EL (cell line): Measurements from ENCODE around the gene CPNE4.
"Not testable (repeated sequence)": the region's sequence is repeated elsewhere in the genome, so short reads cannot be mapped to it uniquely, and the experiment has no call there.

Experiments used
- DNase-seq: peaks from one replicate; pipeline ENCODE4 v3.0.0-alpha.2; 2016

Gene CPNE4

GRCh38 chr3:132016061-132017041 is 18.5 kb downstream of the CPNE4 start:
- DNase-seq = peak; percentile 36

DNA sequence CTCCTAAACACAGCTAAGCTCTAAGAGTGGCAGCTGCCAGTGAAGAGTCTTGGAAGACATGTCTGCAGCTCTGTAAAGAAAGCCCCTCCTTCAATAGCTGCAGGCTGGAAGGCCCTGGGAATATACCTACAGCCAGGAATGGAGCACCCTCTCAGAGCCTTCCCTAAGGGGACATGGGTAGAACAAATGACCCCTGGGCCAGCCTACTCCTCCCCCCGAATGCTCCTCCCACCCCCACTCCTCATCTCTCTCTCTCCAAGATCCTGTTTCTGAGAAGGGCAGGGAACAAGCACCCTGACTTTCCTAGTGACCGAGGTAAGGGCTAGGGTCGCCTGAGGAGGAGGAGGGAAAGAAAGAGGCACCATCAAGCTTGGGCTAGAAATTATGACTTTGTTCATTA is 20.7 kb downstream of the CPNE4 start:
- DNase-seq = no peak

GRCh38 chr3:132009241-132009640 is 25.6 kb downstream of the CPNE4 start:
- DNase-seq = no peak

- no peak for DNase-seq
These were observed 26.0 kb downstream of the CPNE4 start for GRCh38 chr3:132008837-132009236.

GRCh38 chr3:132007617-132008016 is 27.2 kb downstream of the CPNE4 start:
- no peak for DNase-seq

DNA sequence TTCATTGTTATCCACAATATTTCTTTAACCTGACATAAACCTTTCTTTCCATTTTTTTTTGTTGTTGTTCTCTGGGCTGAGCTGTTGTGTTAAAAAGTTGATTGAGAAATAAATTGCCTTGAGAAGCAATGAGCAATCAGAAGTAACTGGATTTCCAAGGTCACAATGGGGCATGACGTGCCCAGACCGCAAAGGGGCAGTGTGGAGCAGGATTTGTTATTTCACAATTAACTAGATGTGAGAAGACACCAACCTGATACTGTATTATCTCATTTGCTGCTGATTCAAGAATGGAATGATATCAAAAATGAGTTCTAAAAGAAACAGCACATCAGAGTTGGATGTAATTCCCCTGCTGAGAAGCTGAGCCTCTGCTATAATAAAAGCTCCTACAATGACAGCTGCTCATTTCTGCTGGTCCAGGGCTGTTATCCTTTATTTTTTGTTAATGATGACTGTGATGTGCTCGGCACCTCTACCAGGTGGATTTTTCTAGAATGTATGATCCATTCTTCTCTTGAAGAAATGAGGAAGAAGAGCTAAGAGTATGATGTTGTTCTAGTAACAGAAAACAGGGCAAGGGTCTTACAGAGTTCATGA is 28.1 kb downstream of the CPNE4 start:
- peak; percentile 39 for DNase-seq

- DNase-seq = no peak
These were observed 30.2 kb downstream of the CPNE4 start for GRCh38 chr3:132004571-132004970.

DNA sequence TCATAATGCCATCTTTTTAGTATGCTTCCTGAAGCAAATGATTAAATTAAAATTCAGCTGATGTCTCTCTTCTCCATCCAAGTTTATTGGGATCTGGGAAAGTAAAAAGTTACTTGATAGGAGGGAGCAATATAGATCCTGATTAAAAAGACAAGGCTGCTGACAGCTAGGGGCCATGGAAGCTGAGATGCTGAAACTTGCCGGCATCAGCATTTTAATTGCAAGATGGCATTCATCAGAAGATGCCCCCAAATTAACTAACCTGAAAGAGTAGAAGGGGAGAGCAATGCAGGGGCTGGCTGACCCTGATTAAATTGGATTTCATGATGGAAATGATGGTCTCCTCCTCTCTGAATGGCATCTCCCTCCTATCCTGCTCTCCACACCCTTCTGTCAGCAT is 31.1 kb downstream of the CPNE4 start:
- DNase-seq = no peak

DNA sequence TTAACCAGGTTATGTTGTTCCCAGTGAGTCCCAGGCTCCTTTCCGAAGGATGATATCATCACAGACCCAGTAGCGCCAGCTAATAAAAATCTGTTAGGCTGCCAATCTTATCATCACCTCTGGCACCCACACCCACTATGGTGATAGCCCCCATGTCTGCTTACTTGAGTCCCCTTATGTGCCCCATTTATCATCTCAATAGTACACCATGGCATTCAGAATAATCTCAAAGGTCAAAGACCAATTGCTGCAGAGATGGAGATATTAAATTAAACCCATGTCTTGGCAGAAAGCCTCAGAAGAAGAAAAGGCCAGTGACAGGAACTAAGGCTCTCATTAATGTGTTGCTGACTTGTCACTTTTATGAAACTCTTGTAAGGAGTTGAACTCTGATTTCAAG is 32.8 kb downstream of the CPNE4 start:
- DNase-seq = no peak

GRCh38 chr3:132001036-132001435 is 33.8 kb downstream of the CPNE4 start:
- no peak for DNase-seq

DNA sequence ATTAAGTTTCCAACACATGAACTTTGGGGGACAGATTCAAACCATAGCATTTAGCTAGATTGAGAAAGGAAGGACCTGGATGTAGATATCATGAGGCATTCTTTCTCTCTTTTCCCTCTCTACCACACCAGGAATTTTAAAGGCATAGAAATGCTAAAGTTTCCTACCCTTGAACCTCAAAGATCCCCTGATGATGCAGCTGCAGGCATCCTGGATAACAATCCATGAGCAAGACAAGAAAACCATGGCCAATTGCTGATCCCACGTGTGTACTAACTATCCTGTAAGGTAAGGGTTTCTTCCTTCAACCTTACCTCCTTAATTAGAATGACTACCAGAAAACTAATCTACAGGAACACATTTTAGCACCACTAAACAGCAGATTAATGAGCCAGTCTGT is 36.8 kb downstream of the CPNE4 start:
- no peak for DNase-seq

- DNase-seq = no peak
These were observed 38.9 kb downstream of the CPNE4 start for GRCh38 chr3:131995891-131996290.

DNA sequence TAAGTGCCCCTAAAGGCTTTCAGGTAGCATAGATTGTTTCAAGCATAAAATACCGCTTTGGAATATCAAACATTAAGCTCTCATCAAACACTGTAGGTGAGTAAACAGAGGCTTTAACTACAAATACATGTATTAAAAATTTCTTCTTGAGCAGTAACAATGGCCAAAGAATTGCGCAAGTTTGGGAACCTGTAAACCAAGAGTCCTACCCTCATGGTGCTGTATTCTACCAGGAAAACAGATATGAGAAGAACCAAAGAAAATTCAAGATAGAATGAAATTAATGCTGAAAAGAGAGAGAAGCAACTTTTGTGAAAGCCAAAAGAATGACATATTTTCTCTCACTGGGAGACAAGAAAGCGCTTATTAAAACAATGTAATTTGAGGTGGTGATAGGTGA is 45.5 kb downstream of the CPNE4 start:
- DNase-seq = no peak

DNA sequence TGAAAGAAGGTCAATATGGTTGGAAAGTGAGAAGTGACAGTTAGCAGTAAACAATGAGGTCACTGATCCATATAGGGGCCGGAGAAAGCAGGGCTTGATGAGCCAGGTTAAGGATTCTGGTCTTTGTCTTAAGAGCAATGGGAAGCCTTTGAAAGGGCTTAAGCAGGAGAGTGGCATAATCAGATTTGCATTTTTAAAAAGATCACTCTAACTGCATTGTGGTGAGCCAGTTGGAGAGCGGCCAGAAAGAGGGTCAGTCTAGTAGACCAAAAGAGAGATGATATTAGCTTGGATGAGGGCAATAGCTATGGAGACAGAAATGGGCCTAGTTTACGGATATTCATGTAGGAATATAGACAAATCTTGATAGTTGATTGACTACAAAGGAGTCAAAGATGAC is 46.6 kb downstream of the CPNE4 start:
- no peak for DNase-seq

- no peak for DNase-seq
These were observed 51.1 kb downstream of the CPNE4 start for GRCh38 chr3:131983689-131984088.

DNA sequence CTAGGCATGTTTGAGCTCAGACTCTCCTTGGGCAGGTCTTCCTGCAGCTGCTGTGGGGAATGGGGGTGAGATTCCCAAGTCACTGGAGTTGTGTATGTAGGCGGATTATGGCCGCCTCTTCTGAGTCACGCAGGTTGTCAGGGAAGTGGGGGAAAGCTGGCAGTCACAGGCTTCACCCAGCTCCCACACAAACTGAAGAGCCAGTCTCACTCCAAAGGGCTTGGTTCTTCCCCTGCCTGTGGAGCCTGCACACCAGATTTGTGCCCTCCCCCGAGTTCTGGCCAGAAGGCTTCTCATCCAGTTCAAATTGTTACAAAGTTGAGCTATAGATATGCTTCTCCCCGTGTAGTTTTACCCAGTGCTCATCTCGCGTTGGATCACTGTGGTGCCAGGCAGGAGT is 53.5 kb downstream of the CPNE4 start:
- no peak for DNase-seq

- no peak for DNase-seq
These were observed 58.4 kb downstream of the CPNE4 start for GRCh38 chr3:131976448-131976847.

GRCh38 chr3:131975047-131975446 is 59.8 kb downstream of the CPNE4 start:
- no peak for DNase-seq

GRCh38 chr3:131973731-131974130 is 61.1 kb downstream of the CPNE4 start:
- no peak for DNase-seq

GRCh38 chr3:131972550-131972949 is 62.3 kb downstream of the CPNE4 start:
- no peak for DNase-seq

- no peak for DNase-seq
These were observed 62.7 kb downstream of the CPNE4 start for GRCh38 chr3:131972091-131972490.

GRCh38 chr3:131963442-131963841 is 71.4 kb downstream of the CPNE4 start:
- DNase-seq = not testable (repeated sequence)

DNA sequence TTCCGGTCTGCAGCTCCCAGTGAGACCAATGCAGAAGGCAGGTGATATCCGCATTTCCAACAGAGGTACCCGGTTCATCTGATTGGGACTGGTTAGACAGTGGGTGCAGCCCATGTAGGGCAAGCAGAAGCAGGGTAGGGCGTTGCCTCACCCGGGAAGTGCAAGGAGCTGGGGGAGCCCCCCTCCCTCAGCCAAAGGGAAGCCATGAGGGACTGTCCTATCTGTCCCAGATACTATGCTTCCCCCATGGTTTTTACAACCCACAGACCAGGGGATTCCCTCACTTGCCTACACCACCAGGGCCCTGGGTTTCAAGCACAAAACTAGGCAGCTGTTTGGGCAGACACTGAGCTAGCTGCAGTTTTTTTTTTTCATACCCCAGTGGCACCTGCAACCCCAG is 71.8 kb downstream of the CPNE4 start:
- DNase-seq = no peak

DNA sequence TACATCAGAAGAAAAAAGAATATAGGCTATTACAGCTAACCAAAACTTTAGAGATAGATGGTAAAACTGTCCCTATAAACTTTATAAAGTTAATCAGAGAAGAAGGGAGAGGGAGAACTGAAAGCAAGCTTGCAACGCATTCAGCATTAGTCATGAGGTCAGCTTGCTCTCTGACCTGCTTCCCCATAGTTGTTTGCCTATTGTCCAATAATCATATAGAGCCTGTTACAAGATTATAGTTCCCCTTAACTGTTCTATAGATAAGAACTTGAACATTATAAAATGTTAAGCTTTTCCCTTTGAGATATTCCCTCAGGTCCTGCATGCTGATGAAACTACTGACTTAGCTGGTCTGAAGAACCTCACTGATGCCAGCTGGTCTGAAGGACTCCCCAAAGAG is 74.5 kb downstream of the CPNE4 start:
- DNase-seq = peak; percentile 26
